HCT116 (cell line): Measurements from ENCODE around the gene RPS25.

Source experiments
- TF ChIP-seq, protein P1 (sequence below), 3 experiments: fragments of 200-600 bp in 1 of 3; sonication (generic) in 1 of 3; IDR thresholded peaks in 2 of 3; conservative IDR thresholded peaks in 1 of 3; 2 replicates each; pipeline ENCODE4 v1.5.1; 2012 to 2017; ENCODE audit warnings: low read depth in 2 of 3, low read length in 2 of 3, antibody characterized with exemption in 1 of 3, borderline replicate concordance in 1 of 3, control low read depth in 1 of 3, mild to moderate bottlenecking in 1 of 3, mixed read lengths in 1 of 3, mixed run types in 1 of 3, moderate library complexity in 1 of 3; ENCODE audit not compliant: insufficient read depth in 1 of 3
- TF ChIP-seq, protein P2 (sequence below): IDR thresholded peaks from 2 replicates; pipeline ENCODE4 v1.6.1; 2012; ENCODE audit warnings: low read depth

DNA sequence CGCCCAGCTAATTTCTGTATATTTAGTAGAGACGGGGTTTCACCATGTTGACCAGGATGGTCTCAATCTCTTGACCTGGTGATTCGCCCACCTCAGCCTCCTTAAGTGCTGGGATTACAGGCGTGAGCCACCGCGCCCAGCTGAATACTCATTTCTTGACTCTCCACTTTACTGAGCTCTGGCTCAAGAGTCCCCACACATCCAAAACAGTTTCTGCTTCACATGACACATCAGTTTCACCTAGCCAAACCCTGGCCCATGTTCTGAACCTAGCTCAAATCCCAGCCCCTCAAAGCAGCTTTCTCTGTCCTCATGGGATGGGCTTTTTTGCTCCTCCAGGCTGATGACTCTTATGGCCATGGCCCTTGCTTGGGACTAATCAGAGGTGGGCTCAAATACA, 29.1 kb upstream of the RPS25 start:
- TF ChIP-seq, protein P1, sequence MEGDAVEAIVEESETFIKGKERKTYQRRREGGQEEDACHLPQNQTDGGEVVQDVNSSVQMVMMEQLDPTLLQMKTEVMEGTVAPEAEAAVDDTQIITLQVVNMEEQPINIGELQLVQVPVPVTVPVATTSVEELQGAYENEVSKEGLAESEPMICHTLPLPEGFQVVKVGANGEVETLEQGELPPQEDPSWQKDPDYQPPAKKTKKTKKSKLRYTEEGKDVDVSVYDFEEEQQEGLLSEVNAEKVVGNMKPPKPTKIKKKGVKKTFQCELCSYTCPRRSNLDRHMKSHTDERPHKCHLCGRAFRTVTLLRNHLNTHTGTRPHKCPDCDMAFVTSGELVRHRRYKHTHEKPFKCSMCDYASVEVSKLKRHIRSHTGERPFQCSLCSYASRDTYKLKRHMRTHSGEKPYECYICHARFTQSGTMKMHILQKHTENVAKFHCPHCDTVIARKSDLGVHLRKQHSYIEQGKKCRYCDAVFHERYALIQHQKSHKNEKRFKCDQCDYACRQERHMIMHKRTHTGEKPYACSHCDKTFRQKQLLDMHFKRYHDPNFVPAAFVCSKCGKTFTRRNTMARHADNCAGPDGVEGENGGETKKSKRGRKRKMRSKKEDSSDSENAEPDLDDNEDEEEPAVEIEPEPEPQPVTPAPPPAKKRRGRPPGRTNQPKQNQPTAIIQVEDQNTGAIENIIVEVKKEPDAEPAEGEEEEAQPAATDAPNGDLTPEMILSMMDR (IDR thresholded peaks at IDR 0.05 in 2 of 3, conservative IDR thresholded peaks at IDR 0.05 in 1 of 3; ENCODE audit: borderline replicate concordance in 1 of 3, insufficient read depth in 1 of 3, low read depth in 2 of 3, low read length in 2 of 3) = no peak
- TF ChIP-seq, protein P2, sequence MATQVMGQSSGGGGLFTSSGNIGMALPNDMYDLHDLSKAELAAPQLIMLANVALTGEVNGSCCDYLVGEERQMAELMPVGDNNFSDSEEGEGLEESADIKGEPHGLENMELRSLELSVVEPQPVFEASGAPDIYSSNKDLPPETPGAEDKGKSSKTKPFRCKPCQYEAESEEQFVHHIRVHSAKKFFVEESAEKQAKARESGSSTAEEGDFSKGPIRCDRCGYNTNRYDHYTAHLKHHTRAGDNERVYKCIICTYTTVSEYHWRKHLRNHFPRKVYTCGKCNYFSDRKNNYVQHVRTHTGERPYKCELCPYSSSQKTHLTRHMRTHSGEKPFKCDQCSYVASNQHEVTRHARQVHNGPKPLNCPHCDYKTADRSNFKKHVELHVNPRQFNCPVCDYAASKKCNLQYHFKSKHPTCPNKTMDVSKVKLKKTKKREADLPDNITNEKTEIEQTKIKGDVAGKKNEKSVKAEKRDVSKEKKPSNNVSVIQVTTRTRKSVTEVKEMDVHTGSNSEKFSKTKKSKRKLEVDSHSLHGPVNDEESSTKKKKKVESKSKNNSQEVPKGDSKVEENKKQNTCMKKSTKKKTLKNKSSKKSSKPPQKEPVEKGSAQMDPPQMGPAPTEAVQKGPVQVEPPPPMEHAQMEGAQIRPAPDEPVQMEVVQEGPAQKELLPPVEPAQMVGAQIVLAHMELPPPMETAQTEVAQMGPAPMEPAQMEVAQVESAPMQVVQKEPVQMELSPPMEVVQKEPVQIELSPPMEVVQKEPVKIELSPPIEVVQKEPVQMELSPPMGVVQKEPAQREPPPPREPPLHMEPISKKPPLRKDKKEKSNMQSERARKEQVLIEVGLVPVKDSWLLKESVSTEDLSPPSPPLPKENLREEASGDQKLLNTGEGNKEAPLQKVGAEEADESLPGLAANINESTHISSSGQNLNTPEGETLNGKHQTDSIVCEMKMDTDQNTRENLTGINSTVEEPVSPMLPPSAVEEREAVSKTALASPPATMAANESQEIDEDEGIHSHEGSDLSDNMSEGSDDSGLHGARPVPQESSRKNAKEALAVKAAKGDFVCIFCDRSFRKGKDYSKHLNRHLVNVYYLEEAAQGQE = no peak
